Measurements from ENCODE around the gene CES5A.

Gene CES5A

GRCh38 chr16:55907661-55908060 is 32.5 kb upstream of the CES5A start:
- Histone ChIP-seq H3K79me2 (ENCODE audit: control insufficient read depth, insufficient read depth, low read length) (no peaks in the 10 kb centered on the region), H3K79me1 (ENCODE audit: low read length) (no peaks in the 10 kb centered on the region), H3K56ac (ENCODE audit: low read length) (no peak overlapping the region), H3K27ac (ENCODE audit: low read depth, low read length) (no peak overlapping the region), H3K4me1 (ENCODE audit: control insufficient read depth, low read depth, low read length) (no peaks in the 10 kb centered on the region), H3K4me2 (ENCODE audit: low read length) (no peak overlapping the region), H2BK15ac (replicated peaks; ENCODE audit: low read depth) (no peak overlapping the region), H3K18ac (ENCODE audit: low read length) (no peak overlapping the region), H2BK120ac (ENCODE audit: low read depth, low read length) (no peak overlapping the region), H4K5ac (ENCODE audit: low read length) (no peak overlapping the region), H3K23ac (ENCODE audit: low read length) (no peak overlapping the region), H4K8ac (ENCODE audit: low read depth, low read length) (no peak overlapping the region), H3K27me3 (ENCODE audit: insufficient read depth, low read length, poor library complexity) (no peaks in the 10 kb centered on the region), H3K4me3 (ENCODE audit: low read length) (no peak overlapping the region), H3K36me3 (ENCODE audit: control insufficient read depth, insufficient read depth, low read length) (no peaks in the 10 kb centered on the region), H3K4ac (ENCODE audit: low read depth, low read length) (no peak overlapping the region), H2AK5ac (ENCODE audit: low read length) (no peak overlapping the region), H2BK5ac (ENCODE audit: low read length) (no peak overlapping the region), H3K9ac (ENCODE audit: low read length) (no peak overlapping the region)
- no peak for DNase-seq
- WGBS (ENCODE audit: extremely low coverage, insufficient coverage, low lambda C conversion rate), result no CpG with 5 or more reads among the region's 3 CpGs

DNA sequence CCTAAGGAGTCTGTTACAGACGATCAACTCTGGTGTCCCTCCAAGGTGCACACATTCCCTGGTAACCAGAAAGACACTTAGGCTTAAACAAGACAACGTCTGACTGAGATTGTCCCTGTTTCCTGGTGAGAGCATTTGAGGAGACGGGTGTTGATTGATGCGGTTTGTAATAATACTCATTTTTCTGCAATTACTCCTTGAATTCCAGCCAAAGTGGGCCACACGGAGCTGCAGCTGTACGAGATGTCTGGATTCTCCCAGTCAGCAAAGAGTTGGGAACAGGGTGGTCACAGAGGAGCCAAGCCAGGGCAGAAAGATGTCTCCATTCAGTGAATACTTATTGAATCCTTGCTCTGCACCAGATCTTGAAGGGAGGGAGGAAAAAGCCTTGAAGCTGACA is 30.9 kb upstream of the CES5A start:
- H2BK120ac ChIP-seq (ENCODE audit: low read depth, low read length), result no peak overlapping the region
- no peak overlapping the region for H3K9ac ChIP-seq (ENCODE audit: low read length)
- no peaks in the 10 kb centered on the region for H3K27me3 ChIP-seq (ENCODE audit: insufficient read depth, low read length, poor library complexity)
- no CpG with 5 or more reads among the region's 6 CpGs for WGBS (ENCODE audit: extremely low coverage, insufficient coverage, low lambda C conversion rate)
- no peak overlapping the region for H3K4me3 ChIP-seq (ENCODE audit: low read length)
- no peak overlapping the region for H3K18ac ChIP-seq (ENCODE audit: low read length)
- no peak overlapping the region for H3K27ac ChIP-seq (ENCODE audit: low read depth, low read length)
- no peak for DNase-seq
- H3K23ac ChIP-seq (ENCODE audit: low read length), result no peak overlapping the region
- no peaks in the 10 kb centered on the region for H3K36me3 ChIP-seq (ENCODE audit: control insufficient read depth, insufficient read depth, low read length)
- H2BK15ac ChIP-seq (replicated peaks; ENCODE audit: low read depth), result no peak overlapping the region
- no peak overlapping the region for H4K5ac ChIP-seq (ENCODE audit: low read length)
- H2BK5ac ChIP-seq (ENCODE audit: low read length), result no peak overlapping the region
- no peak overlapping the region for H2AK5ac ChIP-seq (ENCODE audit: low read length)
- H3K79me1 ChIP-seq (ENCODE audit: low read length), result no peaks in the 10 kb centered on the region
- H3K4me1 ChIP-seq (ENCODE audit: control insufficient read depth, low read depth, low read length), result no peaks in the 10 kb centered on the region
- no peak overlapping the region for H3K4ac ChIP-seq (ENCODE audit: low read depth, low read length)
- no peak overlapping the region for H3K4me2 ChIP-seq (ENCODE audit: low read length)
- no peaks in the 10 kb centered on the region for H3K79me2 ChIP-seq (ENCODE audit: control insufficient read depth, insufficient read depth, low read length)
- H4K8ac ChIP-seq (ENCODE audit: low read depth, low read length), result no peak overlapping the region
- no peak overlapping the region for H3K56ac ChIP-seq (ENCODE audit: low read length)

DNA sequence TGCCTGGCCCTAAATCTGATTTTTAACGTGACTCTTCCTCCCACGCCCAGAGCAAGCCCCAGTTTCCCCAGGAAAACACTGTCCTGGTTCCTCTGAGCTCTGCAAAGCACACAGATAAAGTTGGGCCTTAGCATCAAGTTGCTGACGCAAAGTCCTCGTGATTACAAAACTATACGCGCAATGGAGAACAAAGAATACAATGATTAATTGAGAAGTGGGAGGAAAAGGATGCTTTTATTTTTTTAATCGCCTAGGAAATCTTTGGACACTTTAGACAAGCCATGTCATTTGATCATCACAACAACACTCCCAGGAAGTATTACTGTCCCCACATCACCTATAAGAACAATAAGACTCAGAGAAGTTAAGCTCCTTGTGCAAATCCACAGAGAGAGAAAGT is 30.5 kb upstream of the CES5A start:
- Histone ChIP-seq H2BK5ac (ENCODE audit: low read length) (no peak overlapping the region), H2BK15ac (replicated peaks; ENCODE audit: low read depth) (no peak overlapping the region), H3K23ac (ENCODE audit: low read length) (no peak overlapping the region), H3K9ac (ENCODE audit: low read length) (no peak overlapping the region), H2AK5ac (ENCODE audit: low read length) (no peak overlapping the region), H3K79me2 (ENCODE audit: control insufficient read depth, insufficient read depth, low read length) (no peaks in the 10 kb centered on the region), H3K36me3 (ENCODE audit: control insufficient read depth, insufficient read depth, low read length) (no peaks in the 10 kb centered on the region), H4K8ac (ENCODE audit: low read depth, low read length) (no peak overlapping the region), H3K27me3 (ENCODE audit: insufficient read depth, low read length, poor library complexity) (no peaks in the 10 kb centered on the region), H3K27ac (ENCODE audit: low read depth, low read length) (no peak overlapping the region), H4K5ac (ENCODE audit: low read length) (no peak overlapping the region), H3K4me2 (ENCODE audit: low read length) (no peak overlapping the region), H2BK120ac (ENCODE audit: low read depth, low read length) (no peak overlapping the region), H3K79me1 (ENCODE audit: low read length) (no peaks in the 10 kb centered on the region), H3K4me3 (ENCODE audit: low read length) (no peak overlapping the region), H3K4me1 (ENCODE audit: control insufficient read depth, low read depth, low read length) (no peaks in the 10 kb centered on the region), H3K4ac (ENCODE audit: low read depth, low read length) (no peak overlapping the region), H3K56ac (ENCODE audit: low read length) (no peak overlapping the region), H3K18ac (ENCODE audit: low read length) (no peak overlapping the region)
- WGBS (ENCODE audit: extremely low coverage, insufficient coverage, low lambda C conversion rate), result no CpG with 5 or more reads among the region's 7 CpGs
- no peak for DNase-seq

GRCh38 chr16:55901566-55902217 is 26.5 kb upstream of the CES5A start:
- Histone ChIP-seq H2BK15ac (replicated peaks; ENCODE audit: low read depth) (no peak overlapping the region), H3K4me3 (ENCODE audit: low read length) (no peak overlapping the region), H3K4ac (ENCODE audit: low read depth, low read length) (no peak overlapping the region), H3K79me2 (ENCODE audit: control insufficient read depth, insufficient read depth, low read length) (no peaks in the 10 kb centered on the region), H2AK5ac (ENCODE audit: low read length) (no peak overlapping the region), H3K18ac (ENCODE audit: low read length) (no peak overlapping the region), H3K36me3 (ENCODE audit: control insufficient read depth, insufficient read depth, low read length) (no peaks in the 10 kb centered on the region), H3K4me2 (ENCODE audit: low read length) (no peak overlapping the region), H3K23ac (ENCODE audit: low read length) (no peak overlapping the region), H2BK120ac (ENCODE audit: low read depth, low read length) (no peak overlapping the region), H3K27ac (ENCODE audit: low read depth, low read length) (no peak overlapping the region), H3K4me1 (ENCODE audit: control insufficient read depth, low read depth, low read length) (no peaks in the 10 kb centered on the region), H4K8ac (ENCODE audit: low read depth, low read length) (no peak overlapping the region), H4K5ac (ENCODE audit: low read length) (no peak overlapping the region), H2BK5ac (ENCODE audit: low read length) (no peak overlapping the region), H3K27me3 (ENCODE audit: insufficient read depth, low read length, poor library complexity) (no peaks in the 10 kb centered on the region), H3K79me1 (ENCODE audit: low read length) (no peaks in the 10 kb centered on the region), H3K9ac (ENCODE audit: low read length) (no peak overlapping the region), H3K56ac (ENCODE audit: low read length) (no peak overlapping the region)
- DNase-seq, result no peak
- no CpG with 5 or more reads among the region's 10 CpGs for WGBS (ENCODE audit: extremely low coverage, insufficient coverage, low lambda C conversion rate)

GRCh38 chr16:55900616-55901393 is 25.6 kb upstream of the CES5A start:
- Histone ChIP-seq H3K4me1 (ENCODE audit: control insufficient read depth, low read depth, low read length) (no peaks in the 10 kb centered on the region), H4K5ac (ENCODE audit: low read length) (no peak overlapping the region), H3K27ac (ENCODE audit: low read depth, low read length) (no peak overlapping the region), H4K8ac (ENCODE audit: low read depth, low read length) (no peak overlapping the region), H3K23ac (ENCODE audit: low read length) (no peak overlapping the region), H2BK15ac (replicated peaks; ENCODE audit: low read depth) (no peak overlapping the region), H3K18ac (ENCODE audit: low read length) (no peak overlapping the region), H3K79me2 (ENCODE audit: control insufficient read depth, insufficient read depth, low read length) (no peaks in the 10 kb centered on the region), H2AK5ac (ENCODE audit: low read length) (no peak overlapping the region), H2BK5ac (ENCODE audit: low read length) (no peak overlapping the region), H3K27me3 (ENCODE audit: insufficient read depth, low read length, poor library complexity) (no peaks in the 10 kb centered on the region), H3K56ac (ENCODE audit: low read length) (no peak overlapping the region), H3K4me2 (ENCODE audit: low read length) (no peak overlapping the region), H3K36me3 (ENCODE audit: control insufficient read depth, insufficient read depth, low read length) (no peaks in the 10 kb centered on the region), H2BK120ac (ENCODE audit: low read depth, low read length) (no peak overlapping the region), H3K4me3 (ENCODE audit: low read length) (no peak overlapping the region), H3K79me1 (ENCODE audit: low read length) (no peaks in the 10 kb centered on the region), H3K4ac (ENCODE audit: low read depth, low read length) (no peak overlapping the region), H3K9ac (ENCODE audit: low read length) (no peak overlapping the region)
- DNase-seq, result no peak
- no CpG with 5 or more reads among the region's 5 CpGs for WGBS (ENCODE audit: extremely low coverage, insufficient coverage, low lambda C conversion rate)
